Adrenal gland (tissue), 12 donors: ENCODE measurements around the gene LRRC25. TPM values are rescaled to one million over a fixed set of nuclear protein-coding genes. Genes with fewer than 3 reads are reported as not detected.

ENCODE experiments used
- DNase-seq, 7 donors: peaks; one replicate each; pipeline ENCODE4 v3.0.0-alpha.2; 2019 to 2020
- H3K27ac ChIP-seq, 5 donors: fragments of 200-600 bp; sonication (generic) in 4 of 5; 1 replicate in 3 of 5; 2 replicates in 2 of 5; pipeline versions ENCODE4 v1.5.1 to v1.8.0; 2016 to 2020; ENCODE audit warnings: mild to moderate bottlenecking in 1 of 5
- H3K27me3 ChIP-seq: fragments of 200-600 bp; 2 replicates; pipeline ENCODE4 v1.8.0; 2021
- H3K36me3 ChIP-seq, 2 donors: fragments of 200-600 bp; replicated peaks in 1 of 2; 1 replicate in 1 of 2; 2 replicates in 1 of 2; pipeline versions ENCODE4 v1.5.1 to v1.8.0; 2018 to 2022
- H3K4me1 ChIP-seq, 2 donors: fragments of 200-600 bp; replicated peaks in 1 of 2; 1 replicate in 1 of 2; 2 replicates in 1 of 2; pipeline versions ENCODE4 v1.5.1 to v1.8.0; 2018 to 2021
- H3K4me3 ChIP-seq, 4 donors: fragments of 200-600 bp; sonication (generic) in 3 of 4; one replicate each; pipeline ENCODE4 v1.5.1; 2016 to 2018
- H3K9me3 ChIP-seq, 3 donors: fragments of 200-600 bp; sonication (generic) in 1 of 3; replicated peaks in 1 of 3; 1 replicate in 2 of 3; 2 replicates in 1 of 3; pipeline versions ENCODE4 v1.5.1 to v1.8.0; 2016 to 2021
- CTCF ChIP-seq, 6 experiments: fragments of 450-650 bp in 4 of 6; fragments of 200-600 bp in 2 of 6; sonication (generic) in 1 of 6; IDR thresholded peaks; 1 replicate in 5 of 6; 2 replicates in 1 of 6; pipeline versions ENCODE4 v1.5.1 to v1.8.0; 2016 to 2021; ENCODE audit warnings: antibody characterized with exemption in 6 of 6, mild to moderate bottlenecking in 2 of 6, moderate library complexity in 1 of 6
- POLR2A ChIP-seq, 2 donors: fragments of 450-650 bp; IDR thresholded peaks; one replicate each; pipeline ENCODE4 v1.6.1; 2017; ENCODE audit warnings: antibody characterized with exemption in 2 of 2, mild to moderate bottlenecking in 2 of 2, moderate library complexity in 1 of 2
- WGBS, 4 donors: extraction: QIAGEN DNeasy Blood & Tissue Kit in 2 of 4; methylation state at CpG; one replicate each; pipeline versions ENCODE4 v1.1.5 to v1.1.7; 2013 to 2017; 5-methylcytosine and 5-hydroxymethylcytosine counted together
- intact Hi-C, 2 donors: fragments of 100-400 bp; cut with DNase I; formaldehyde crosslinking; loops; one replicate each; pipeline versions ENCODE4 v1.14.1 to v1.15.0; 2022 to 2023
- polyA plus RNA-seq, 3 donors: library from polyadenylated mRNA; stranded (reverse); fragments of 200-250 nt in 2 of 3; fragments of 350-450 nt in 1 of 3; fragmentation: Illumina TruSeq in 1 of 3; extraction: RNeasy Lipid Tissue Mini Kit (QIAGEN cat#74804) in 1 of 3; gene quantifications; one replicate each; pipeline ENCODE4 v1.2.3, GENCODE V29; 2013 to 2014
- total RNA-seq, 9 donors: library from RNA; depleted of rRNA in 4 of 9; stranded (reverse); fragments of >200 nt in 4 of 9; fragments of 120-200 nt in 1 of 9; fragmentation: NEBNext Ultra II Directional in 1 of 9; extraction: Animal tissue kit (Norgen Biotek cat#: 25700) in 1 of 9; gene quantifications; one replicate each; pipeline versions ENCODE4 v1.1.0 to v1.2.4, GENCODE V29; 2013 to 2023
- donor health status: healthy with polysubstance abuse.
- donor health status: Bipolar disorder and iron deficiency.
- donor health status: DM: yes; HTN: yes; CAD: no.
- donor health status: DM: no; HTN: no; CAD: no.
- donor health status: DM: no; HTN: no; CAD: no.
- donor health status: DM: yes; HTN: yes; CAD: no.

LRRC25 gene
- total and polyA plus RNA-seq, 12 donors: 1.5 to 38.2 (median 17.0) TPM

GRCh38 chr19:18348171-18348570 lies 49.3 kb downstream of the LRRC25 start:
- Histone ChIP-seq H3K36me3 (peaks cover 0 to 16% of the 10 kb centered on the region in 2 donors), H3K4me1 (peaks cover 0 to 7% of the 10 kb centered on the region in 2 donors), H3K27ac (no peak overlapping the region), H3K9me3 (no peaks in the 10 kb centered on the region), H3K4me3 (no peak overlapping the region), H3K27me3 (no peaks in the 10 kb centered on the region)
- intact Hi-C loops: loop anchor here (5.0 kb wide), 2 partner anchors 39 to 64 kb away; partner anchors contain the start of gene GDF15 (in 1 of the 2)
- DNase-seq: no peak
- WGBS, 4 donors: 85 to 94% (median 90%) methylated on average over 16 to 17 of the region's 17 CpGs
- TF ChIP-seq CTCF (IDR thresholded peaks at IDR 0.05) (no peak), POLR2A (IDR thresholded peaks at IDR 0.05) (no peak)

GRCh38 chr19:18346091-18346490 lies 51.3 kb downstream of the LRRC25 start:
- H3K4me3 ChIP-seq: no peak overlapping the region
- TF ChIP-seq CTCF (IDR thresholded peaks at IDR 0.05) (peak in 1 of 6 experiments; percentile 3), POLR2A (IDR thresholded peaks at IDR 0.05) (no peak)
- no peak overlapping the region for H3K27ac ChIP-seq
- peaks cover 0 to 18% of the 10 kb centered on the region in 2 donors for H3K36me3 ChIP-seq
- H3K4me1 ChIP-seq: peaks cover 8 to 22% of the 10 kb centered on the region in 2 donors
- H3K27me3 ChIP-seq: no peaks in the 10 kb centered on the region
- H3K9me3 ChIP-seq: no peaks in the 10 kb centered on the region
- no peak for DNase-seq
- intact Hi-C loops: loop anchor here (5.0 kb wide), 2 partner anchors 41 to 66 kb away; partner anchors contain the start of gene GDF15 (in 1 of the 2)
- 79 to 89% (median 86%) methylated on average over 8 of the region's 8 CpGs for WGBS, 4 donors

- peaks cover 0 to 18% of the 10 kb centered on the region in 2 donors for H3K36me3 ChIP-seq
- no peak for DNase-seq
- peaks cover 9 to 22% of the 10 kb centered on the region in 2 donors for H3K4me1 ChIP-seq
- H3K27me3 ChIP-seq: no peaks in the 10 kb centered on the region
- H3K27ac ChIP-seq: peak overlapping the region in 1 of 5 donors; percentile 54
- intact Hi-C loops: loop anchor here (5.0 kb wide), 2 partner anchors 42 to 67 kb away; partner anchors contain the start of gene GDF15 (in 1 of the 2)
- TF ChIP-seq CTCF (IDR thresholded peaks at IDR 0.05) (no peak), POLR2A (IDR thresholded peaks at IDR 0.05) (no peak)
- H3K4me3 ChIP-seq: no peak overlapping the region
- 94 to 97% (median 96%) methylated on average over 5 to 6 of the region's 6 CpGs for WGBS, 4 donors
- no peaks in the 10 kb centered on the region for H3K9me3 ChIP-seq
These were observed 52.1 kb downstream of the LRRC25 start for GRCh38 chr19:18345296-18345695.

- TF ChIP-seq POLR2A (IDR thresholded peaks at IDR 0.05) (no peak), CTCF (IDR thresholded peaks at IDR 0.05) (no peak)
- Histone ChIP-seq H3K4me1 (peaks cover 9 to 24% of the 10 kb centered on the region in 2 donors), H3K36me3 (peaks cover 0 to 18% of the 10 kb centered on the region in 2 donors), H3K27ac (peak overlapping the region in 2 of 5 donors; percentile 22 to 54), H3K4me3 (no peak overlapping the region), H3K27me3 (no peaks in the 10 kb centered on the region), H3K9me3 (no peaks in the 10 kb centered on the region)
- intact Hi-C loops: no loop called here
- WGBS, 4 donors: 57 to 67% (median 63%) methylated on average over 12 to 13 of the region's 13 CpGs
- no peak for DNase-seq
These were observed 52.9 kb downstream of the LRRC25 start for GRCh38 chr19:18344582-18344950.
